ENCODE data around the gene DICER1.
"Not testable (repeated sequence)": the region's sequence is repeated elsewhere in the genome, so short reads cannot be mapped to it uniquely, and the experiment has no call there.

Gene DICER1, protein sequence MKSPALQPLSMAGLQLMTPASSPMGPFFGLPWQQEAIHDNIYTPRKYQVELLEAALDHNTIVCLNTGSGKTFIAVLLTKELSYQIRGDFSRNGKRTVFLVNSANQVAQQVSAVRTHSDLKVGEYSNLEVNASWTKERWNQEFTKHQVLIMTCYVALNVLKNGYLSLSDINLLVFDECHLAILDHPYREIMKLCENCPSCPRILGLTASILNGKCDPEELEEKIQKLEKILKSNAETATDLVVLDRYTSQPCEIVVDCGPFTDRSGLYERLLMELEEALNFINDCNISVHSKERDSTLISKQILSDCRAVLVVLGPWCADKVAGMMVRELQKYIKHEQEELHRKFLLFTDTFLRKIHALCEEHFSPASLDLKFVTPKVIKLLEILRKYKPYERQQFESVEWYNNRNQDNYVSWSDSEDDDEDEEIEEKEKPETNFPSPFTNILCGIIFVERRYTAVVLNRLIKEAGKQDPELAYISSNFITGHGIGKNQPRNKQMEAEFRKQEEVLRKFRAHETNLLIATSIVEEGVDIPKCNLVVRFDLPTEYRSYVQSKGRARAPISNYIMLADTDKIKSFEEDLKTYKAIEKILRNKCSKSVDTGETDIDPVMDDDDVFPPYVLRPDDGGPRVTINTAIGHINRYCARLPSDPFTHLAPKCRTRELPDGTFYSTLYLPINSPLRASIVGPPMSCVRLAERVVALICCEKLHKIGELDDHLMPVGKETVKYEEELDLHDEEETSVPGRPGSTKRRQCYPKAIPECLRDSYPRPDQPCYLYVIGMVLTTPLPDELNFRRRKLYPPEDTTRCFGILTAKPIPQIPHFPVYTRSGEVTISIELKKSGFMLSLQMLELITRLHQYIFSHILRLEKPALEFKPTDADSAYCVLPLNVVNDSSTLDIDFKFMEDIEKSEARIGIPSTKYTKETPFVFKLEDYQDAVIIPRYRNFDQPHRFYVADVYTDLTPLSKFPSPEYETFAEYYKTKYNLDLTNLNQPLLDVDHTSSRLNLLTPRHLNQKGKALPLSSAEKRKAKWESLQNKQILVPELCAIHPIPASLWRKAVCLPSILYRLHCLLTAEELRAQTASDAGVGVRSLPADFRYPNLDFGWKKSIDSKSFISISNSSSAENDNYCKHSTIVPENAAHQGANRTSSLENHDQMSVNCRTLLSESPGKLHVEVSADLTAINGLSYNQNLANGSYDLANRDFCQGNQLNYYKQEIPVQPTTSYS (N-terminal part only)

DNA sequence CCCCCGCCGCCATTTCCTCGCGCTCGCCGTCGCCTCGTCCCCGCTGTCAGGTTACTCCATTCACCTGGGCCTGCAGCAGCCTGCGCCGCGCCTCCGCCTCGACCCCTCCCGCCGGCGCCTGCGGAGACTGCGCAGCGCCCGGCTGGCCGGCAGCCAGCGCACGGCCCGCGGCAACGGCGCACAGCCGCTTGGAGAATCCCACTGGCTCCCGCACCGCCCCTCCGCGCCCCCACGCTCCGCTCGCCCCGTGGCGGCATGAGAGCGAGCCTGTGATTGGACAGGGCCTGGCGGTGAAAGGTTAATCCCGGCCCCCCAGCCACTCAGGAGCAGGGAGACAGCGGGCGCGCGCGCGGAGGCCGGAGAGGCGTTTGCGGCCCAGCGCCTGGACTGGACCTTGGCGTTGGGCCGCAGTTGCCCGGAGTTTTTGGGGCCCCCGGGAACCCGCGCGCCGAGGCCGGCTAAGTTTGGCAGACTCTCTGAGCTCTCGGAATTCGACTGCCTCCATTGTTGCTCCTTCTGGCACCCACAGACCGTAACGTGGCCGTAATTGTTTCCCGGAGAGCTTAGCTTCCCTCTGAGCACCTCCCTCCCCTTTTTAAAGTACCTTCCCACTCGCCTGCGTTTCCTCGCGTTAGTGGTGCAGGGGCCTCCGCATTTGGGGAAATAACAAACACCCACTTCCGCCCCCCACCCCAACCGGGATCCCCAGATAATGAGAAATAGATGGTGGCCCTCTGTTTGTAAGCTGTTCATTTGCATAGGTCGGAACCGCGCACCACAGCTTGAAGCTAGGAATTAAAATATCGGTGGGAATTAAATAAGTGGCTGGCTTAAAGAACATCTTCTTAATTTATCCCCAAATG lies at the start of gene DICER1:
DICER1 (minus strand) TSS at position 203 of the 863 bp plus-strand sequence. CDS start 24,071 bp downstream, outside the sequence.
- peak within 1 kb of the TSS; percentile 97 for H3K27ac ChIP-seq

GRCh38 chr14:95206534-95206933 lies 49.2 kb upstream of the DICER1 start:
- no peak overlapping the region for H3K27ac ChIP-seq
- TF ChIP-seq, protein P1, sequence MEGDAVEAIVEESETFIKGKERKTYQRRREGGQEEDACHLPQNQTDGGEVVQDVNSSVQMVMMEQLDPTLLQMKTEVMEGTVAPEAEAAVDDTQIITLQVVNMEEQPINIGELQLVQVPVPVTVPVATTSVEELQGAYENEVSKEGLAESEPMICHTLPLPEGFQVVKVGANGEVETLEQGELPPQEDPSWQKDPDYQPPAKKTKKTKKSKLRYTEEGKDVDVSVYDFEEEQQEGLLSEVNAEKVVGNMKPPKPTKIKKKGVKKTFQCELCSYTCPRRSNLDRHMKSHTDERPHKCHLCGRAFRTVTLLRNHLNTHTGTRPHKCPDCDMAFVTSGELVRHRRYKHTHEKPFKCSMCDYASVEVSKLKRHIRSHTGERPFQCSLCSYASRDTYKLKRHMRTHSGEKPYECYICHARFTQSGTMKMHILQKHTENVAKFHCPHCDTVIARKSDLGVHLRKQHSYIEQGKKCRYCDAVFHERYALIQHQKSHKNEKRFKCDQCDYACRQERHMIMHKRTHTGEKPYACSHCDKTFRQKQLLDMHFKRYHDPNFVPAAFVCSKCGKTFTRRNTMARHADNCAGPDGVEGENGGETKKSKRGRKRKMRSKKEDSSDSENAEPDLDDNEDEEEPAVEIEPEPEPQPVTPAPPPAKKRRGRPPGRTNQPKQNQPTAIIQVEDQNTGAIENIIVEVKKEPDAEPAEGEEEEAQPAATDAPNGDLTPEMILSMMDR (conservative IDR thresholded peaks at IDR 0.05) = no peak

More for the DNA sequence above, at the start of gene DICER1:
- TF ChIP-seq, protein P1 (conservative IDR thresholded peaks at IDR 0.05) = no peak

DNA sequence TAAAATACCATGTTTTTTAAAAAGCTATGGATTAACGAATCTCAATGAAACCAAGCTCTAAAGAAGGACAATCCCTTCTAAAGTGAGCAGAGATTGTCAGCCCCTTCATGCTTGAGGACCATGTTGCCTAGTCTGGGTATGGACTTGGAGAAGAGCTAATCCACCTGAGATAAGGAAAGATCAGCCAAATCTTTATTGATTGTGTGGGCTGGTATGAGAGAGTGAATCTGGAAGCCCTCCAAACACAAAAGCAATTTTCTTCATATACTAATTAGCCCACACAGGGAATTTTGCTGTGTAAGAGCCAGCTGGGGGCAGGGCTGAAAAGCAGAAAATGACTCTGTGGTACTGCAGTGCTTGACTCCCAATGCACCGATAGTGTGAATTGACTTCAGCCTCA lies 47.4 kb upstream of the DICER1 start:
- TF ChIP-seq, protein P1 (conservative IDR thresholded peaks at IDR 0.05) = no peak

GRCh38 chr14:95201745-95202144 lies 44.4 kb upstream of the DICER1 start:
- not testable (repeated sequence) for H3K27ac ChIP-seq

More for the DNA sequence above, 47.4 kb upstream of the DICER1 start:
- no peak overlapping the region for H3K27ac ChIP-seq

DNA sequence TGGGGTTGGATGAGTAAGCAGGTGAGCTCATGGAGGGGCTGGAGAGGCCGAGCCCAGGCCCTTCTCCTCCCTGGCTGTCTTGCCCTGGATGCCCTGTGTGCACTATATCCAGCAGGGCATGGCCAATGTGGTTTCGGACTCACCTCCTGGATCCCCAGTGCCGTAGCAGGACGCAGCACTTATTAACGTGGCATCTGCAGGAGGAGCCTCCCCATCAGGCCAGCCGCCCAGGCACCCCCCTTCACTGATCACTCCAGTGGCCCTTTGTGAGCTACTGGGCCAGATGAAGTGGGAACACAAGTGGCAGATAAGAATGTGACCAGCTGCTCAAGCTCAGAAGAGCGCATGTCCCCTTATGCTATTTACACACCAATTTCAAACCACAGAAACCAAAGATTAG lies 43.1 kb upstream of the DICER1 start:
- TF ChIP-seq, protein P1 (conservative IDR thresholded peaks at IDR 0.05) = no peak
- no peak overlapping the region for H3K27ac ChIP-seq

GRCh38 chr14:95199298-95199983 lies 42.1 kb upstream of the DICER1 start:
- H3K27ac ChIP-seq = no peak overlapping the region
- TF ChIP-seq, protein P1 (conservative IDR thresholded peaks at IDR 0.05) = no peak

All from VCaP (cell line).